H1 (cell line): ENCODE measurements around the gene PAK5.

ENCODE experiments used
- CTBP2 ChIP-seq: IDR thresholded peaks from 2 replicates; pipeline ENCODE4 v1.7.0; 2011; ENCODE audit warnings: borderline replicate concordance, mild to moderate bottlenecking, moderate library complexity, mixed read lengths, low read length; ENCODE audit not compliant: insufficient read depth, insufficient read length
- CTCF ChIP-seq, 3 experiments: IDR thresholded peaks; 1 replicate in 2 of 3; 2 replicates in 1 of 3; pipeline versions ENCODE4 v1.5.1 to v1.6.1; 2011; ENCODE audit warnings: low read length in 3 of 3, mild to moderate bottlenecking in 3 of 3, inconsistent platforms in 2 of 3, low read depth in 1 of 3, moderate library complexity in 1 of 3; ENCODE audit not compliant: insufficient read depth in 1 of 3; ENCODE audit errors: control extremely low read depth in 1 of 3
- RXRA ChIP-seq: IDR thresholded peaks from 2 replicates; pipeline ENCODE4 v1.6.1; 2011; ENCODE audit warnings: low read depth, mild to moderate bottlenecking, low read length, moderate library complexity; ENCODE audit not compliant: insufficient read depth
- YY1 ChIP-seq: IDR thresholded peaks from 2 replicates; pipeline ENCODE4 v1.6.1; 2011; ENCODE audit warnings: low read depth, mild to moderate bottlenecking, low read length

DNA sequence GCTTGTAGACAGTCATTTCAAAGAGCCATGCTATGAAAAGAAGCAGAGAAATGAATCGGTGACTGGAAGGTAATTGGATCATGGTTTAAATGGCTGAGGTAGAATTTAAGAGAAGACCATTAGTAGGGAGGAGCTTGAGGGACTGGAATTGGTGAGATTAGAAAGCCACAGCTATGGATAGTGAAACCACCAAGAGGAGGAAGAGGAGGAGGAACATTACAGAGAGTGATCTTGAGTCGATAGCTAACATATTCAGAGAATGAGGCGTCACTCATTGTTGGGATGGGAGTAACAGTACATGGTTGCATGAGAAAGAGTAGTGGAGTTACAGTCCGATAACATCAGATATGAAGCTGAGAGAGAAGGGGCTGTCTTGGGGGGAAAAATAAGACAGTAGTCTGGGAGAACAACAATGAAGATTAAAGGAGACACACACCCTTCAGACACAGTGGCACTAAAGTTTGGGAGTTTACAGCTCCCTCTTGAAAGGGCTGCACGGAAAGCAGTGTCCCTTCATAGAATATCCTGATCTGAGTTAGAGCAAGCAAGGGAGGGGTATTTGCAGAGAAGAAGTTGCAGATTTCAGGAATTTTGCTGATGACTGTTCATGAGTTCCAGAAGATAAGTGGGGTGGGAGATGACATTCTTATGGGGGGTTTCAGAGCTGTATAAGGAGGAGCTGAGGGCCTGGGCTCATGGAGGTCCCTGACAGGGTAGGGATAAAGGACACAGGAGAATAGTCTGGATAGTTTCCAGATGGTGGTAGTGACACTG, 339.6 kb downstream of the PAK5 start:
- TF ChIP-seq CTBP2 = no peak
- no peak for TF ChIP-seq CTCF (IDR thresholded peaks at IDR 0.05; ENCODE audit: control extremely low read depth in 1 of 3, insufficient read depth in 1 of 3, low read depth in 1 of 3, low read length in 3 of 3)
- TF ChIP-seq YY1 = no peak
- no peak for TF ChIP-seq RXRA
